MV-4-11 (cell line): ENCODE data around the gene GPR142.
"Not testable (repeated sequence)": the region's sequence is repeated elsewhere in the genome, so short reads cannot be mapped to it uniquely, and the experiment has no call there.

Experiments used
- DNase-seq: peaks from one replicate; lab custom pipeline; 2025; lab: John Stamatoyannopoulos, UW

The GPR142 gene

GRCh38 chr17:74394275-74394950 lies 27.1 kb downstream of the GPR142 start:
- DNase-seq: no peak

GRCh38 chr17:74394977-74395376 lies 27.7 kb downstream of the GPR142 start:
- DNase-seq: no peak

- no peak for DNase-seq
These were observed 29.3 kb downstream of the GPR142 start for GRCh38 chr17:74396567-74396966.

- DNase-seq: no peak
These were observed 34.7 kb downstream of the GPR142 start for GRCh38 chr17:74402048-74402447.

- DNase-seq: no peak
These were observed 36.3 kb downstream of the GPR142 start for GRCh38 chr17:74403512-74404137.

- no peak for DNase-seq
These were observed 36.9 kb downstream of the GPR142 start for GRCh38 chr17:74404218-74404617.

GRCh38 chr17:74404789-74405188 lies 37.5 kb downstream of the GPR142 start:
- no peak for DNase-seq

GRCh38 chr17:74405311-74405710 lies 38.0 kb downstream of the GPR142 start:
- DNase-seq: not testable (repeated sequence)

GRCh38 chr17:74407384-74407783 lies 40.1 kb downstream of the GPR142 start:
- no peak for DNase-seq

GRCh38 chr17:74408262-74408661 lies 41.0 kb downstream of the GPR142 start:
- peak; percentile 63 for DNase-seq

- no peak for DNase-seq
These were observed 41.5 kb downstream of the GPR142 start for GRCh38 chr17:74408815-74409214.

GRCh38 chr17:74410001-74410443 lies 42.7 kb downstream of the GPR142 start:
- DNase-seq: no peak

- DNase-seq: no peak
These were observed 45.3 kb downstream of the GPR142 start for GRCh38 chr17:74412581-74412980.

GRCh38 chr17:74413491-74413890 lies 46.2 kb downstream of the GPR142 start:
- no peak for DNase-seq

- DNase-seq: peak; percentile 75
These were observed 47.2 kb downstream of the GPR142 start for GRCh38 chr17:74414510-74414909.

- no peak for DNase-seq
These were observed 48.5 kb downstream of the GPR142 start for GRCh38 chr17:74415608-74416396.

GRCh38 chr17:74417178-74418045 lies 50.1 kb downstream of the GPR142 start:
- DNase-seq: peak; percentile 42

- DNase-seq: no peak
These were observed 52.7 kb downstream of the GPR142 start for GRCh38 chr17:74419928-74420411.
